ENCODE results near the gene UNKL.
A peak's percentile ranks its signal among the peaks of the same experiment; 100 is the strongest.

Gene UNKL

GRCh38 chr16:1414532-1415260, at the start of gene UNKL:
TSS of gene UNKL (minus strand) at chr16:1414704. CDS start at chr16:1414691, 13 bp downstream.
- peak; percentile 2 to 44 for DNase-seq

GRCh38 chr16:1461146-1461545, 46.6 kb upstream of the UNKL start:
- no peak for DNase-seq

- DNase-seq: no peak
Observed at GRCh38 chr16:1460602-1461138, 46.2 kb upstream of the UNKL start.

- no peak for DNase-seq
Observed at GRCh38 chr16:1459967-1460366, 45.5 kb upstream of the UNKL start.

GRCh38 chr16:1458977-1459341, 44.5 kb upstream of the UNKL start:
- no peak for DNase-seq

GRCh38 chr16:1458336-1458976, 44.0 kb upstream of the UNKL start:
- DNase-seq: no peak

GRCh38 chr16:1457489-1458245, 43.2 kb upstream of the UNKL start:
- no peak for DNase-seq

- no peak for DNase-seq
Observed at GRCh38 chr16:1456951-1457350, 42.4 kb upstream of the UNKL start.

GRCh38 chr16:1455190-1456171, 41.0 kb upstream of the UNKL start:
- DNase-seq: no peak

- DNase-seq: no peak
Observed at GRCh38 chr16:1454561-1454960, 40.1 kb upstream of the UNKL start.

GRCh38 chr16:1453316-1453715, 38.8 kb upstream of the UNKL start:
- no peak for DNase-seq

- DNase-seq: no peak
Observed at GRCh38 chr16:1452530-1452929, 38.0 kb upstream of the UNKL start.

GRCh38 chr16:1451702-1452392, 37.3 kb upstream of the UNKL start:
- no peak for DNase-seq

- no peak for DNase-seq
Observed at GRCh38 chr16:1450841-1451240, 36.3 kb upstream of the UNKL start.

- DNase-seq: no peak
Observed at GRCh38 chr16:1450218-1450617, 35.7 kb upstream of the UNKL start.

GRCh38 chr16:1449201-1449788, 34.8 kb upstream of the UNKL start:
- DNase-seq: no peak

GRCh38 chr16:1448536-1449116, 34.1 kb upstream of the UNKL start:
- no peak for DNase-seq

GRCh38 chr16:1447965-1448364, 33.5 kb upstream of the UNKL start:
- no peak for DNase-seq

GRCh38 chr16:1446296-1447080, 32.0 kb upstream of the UNKL start:
- DNase-seq: no peak
